IMR-90 (cell line): Measurements from ENCODE around the gene FNBP1. TPM values are rescaled to one million over a fixed set of nuclear protein-coding genes. Genes with fewer than 3 reads are reported as not detected.

Experiments
- ATAC-seq: fragments of 200-7000 bp; cut with Tn5 transposase; 2 replicates; pipeline ENCODE4 v1.9.1; 2020; ENCODE audit warnings: low read depth, mild to moderate bottlenecking, moderate library complexity
- BruUV-seq: library from RNA; stranded (reverse); fragments of 400-500 nt; replicated peaks from 2 replicates; lab custom pipeline; 2021; lab: Mats Ljungman, UMichigan
- CTCF ChIA-PET: fragments of 300-600 bp; formaldehyde crosslinking; extraction: SDS; loops from one replicate; lab custom pipeline; 2021; ENCODE audit warnings: antibody characterized with exemption; lab: Yijun Ruan, JAX
- POLR2A ChIA-PET: fragments of 300-600 bp; sonication (Branson Sonifier 250); formaldehyde crosslinking; loops from one replicate; lab custom pipeline; 2022; ENCODE audit warnings: antibody characterized with exemption; ENCODE audit not compliant: unreplicated experiment; lab: Charles Lee
- DNase-seq: peaks from one replicate; pipeline ENCODE4 v3.0.0; 2013
- H2AFZ ChIP-seq: replicated peaks from 2 replicates; pipeline ENCODE3; 2013; ENCODE audit warnings: low read length, mild to moderate bottlenecking; ENCODE audit not compliant: poor library complexity
- H2AK5ac ChIP-seq: 2 replicates; pipeline ENCODE4 v1.6.1; 2013; ENCODE audit warnings: low read depth, low read length, inconsistent platforms
- H2AK9ac ChIP-seq: replicated peaks from 2 replicates; pipeline ENCODE3; 2013; ENCODE audit warnings: mild to moderate bottlenecking, low read depth, low read length, moderate library complexity; ENCODE audit not compliant: poor library complexity
- H2BK120ac ChIP-seq: 2 replicates; pipeline ENCODE4 v1.6.1; 2013; ENCODE audit warnings: low read depth, low read length, inconsistent platforms
- H2BK15ac ChIP-seq: 3 replicates; pipeline ENCODE4 v1.6.1; 2013; ENCODE audit warnings: low read depth, low read length, inconsistent platforms
- H2BK20ac ChIP-seq: 2 replicates; pipeline ENCODE4 v1.6.1; 2013; ENCODE audit warnings: low read depth, mild to moderate bottlenecking, inconsistent platforms, low read length, moderate library complexity
- H2BK5ac ChIP-seq: 2 replicates; pipeline ENCODE4 v1.6.1; 2013; ENCODE audit warnings: mild to moderate bottlenecking, low read depth, low read length, inconsistent platforms; ENCODE audit not compliant: poor library complexity, severe bottlenecking
- H3K14ac ChIP-seq: replicated peaks from 2 replicates; pipeline ENCODE4 v1.6.1; 2013; ENCODE audit warnings: low read depth, low read length, inconsistent platforms
- H3K18ac ChIP-seq: 2 replicates; pipeline ENCODE4 v1.6.1; 2013; ENCODE audit warnings: low read depth, low read length, control low read depth
- H3K23ac ChIP-seq: 2 replicates; pipeline ENCODE4 v1.6.1; 2013; ENCODE audit warnings: low read depth, low read length, inconsistent platforms
- H3K27ac ChIP-seq: 2 replicates; pipeline ENCODE4 v1.5.1; 2013; ENCODE audit warnings: mild to moderate bottlenecking, control low read depth, low read length; ENCODE audit not compliant: insufficient read depth
- H3K27me3 ChIP-seq: 2 replicates; pipeline ENCODE4 v1.6.1; 2013; ENCODE audit warnings: low read length; ENCODE audit not compliant: control insufficient read depth, insufficient read depth
- H3K36me3 ChIP-seq: 2 replicates; pipeline ENCODE4 v1.6.1; 2013; ENCODE audit warnings: low read length, mixed read lengths; ENCODE audit not compliant: control insufficient read depth, insufficient read depth
- H3K4ac ChIP-seq: 2 replicates; pipeline ENCODE4 v1.6.1; 2013; ENCODE audit warnings: low read depth, low read length, inconsistent platforms
- H3K4me1 ChIP-seq: 2 replicates; pipeline ENCODE4 v1.6.1; 2013; ENCODE audit warnings: low read length, mixed read lengths; ENCODE audit not compliant: control insufficient read depth, insufficient read depth
- H3K4me2 ChIP-seq: 2 replicates; pipeline ENCODE4 v1.6.1; 2013; ENCODE audit warnings: low read depth, mild to moderate bottlenecking, control low read depth, low read length, moderate library complexity
- H3K4me3 ChIP-seq: 2 replicates; pipeline ENCODE4 v1.5.1; 2013; ENCODE audit warnings: low read depth, mild to moderate bottlenecking, control low read depth, low read length, moderate library complexity; ENCODE audit not compliant: insufficient read depth
- H3K56ac ChIP-seq: 2 replicates; pipeline ENCODE4 v1.6.1; 2013; ENCODE audit warnings: low read length, inconsistent platforms; ENCODE audit not compliant: insufficient read depth; ENCODE audit errors: extremely low read depth
- H3K79me1 ChIP-seq, 2 experiments: 2 replicates each; pipeline ENCODE4 v1.6.1; 2013; ENCODE audit warnings: low read length in 2 of 2, inconsistent platforms in 1 of 2, low read depth in 1 of 2
- H3K9ac ChIP-seq: 2 replicates; pipeline ENCODE4 v1.6.1; 2013; ENCODE audit warnings: low read depth, low read length, control low read depth
- H3K9me1 ChIP-seq: 2 replicates; pipeline ENCODE4 v1.6.1; 2013; ENCODE audit warnings: low read length, inconsistent platforms; ENCODE audit not compliant: insufficient read depth
- H3K9me3 ChIP-seq: 2 replicates; pipeline ENCODE4 v1.6.1; 2013; ENCODE audit warnings: low read length; ENCODE audit not compliant: control insufficient read depth, insufficient read depth
- H4K20me1 ChIP-seq: 2 replicates; pipeline ENCODE4 v1.6.1; 2013; ENCODE audit warnings: low read length, inconsistent platforms; ENCODE audit not compliant: insufficient read depth
- H4K5ac ChIP-seq: 2 replicates; pipeline ENCODE4 v1.6.1; 2013; ENCODE audit warnings: mild to moderate bottlenecking, low read depth, low read length, control low read depth
- H4K8ac ChIP-seq, 2 experiments: 2 replicates each; pipeline ENCODE4 v1.6.1; 2013; ENCODE audit warnings: low read depth in 2 of 2, low read length in 2 of 2, control low read depth in 1 of 2, inconsistent platforms in 1 of 2
- H4K91ac ChIP-seq: 2 replicates; pipeline ENCODE4 v1.6.1; 2013; ENCODE audit warnings: low read depth, low read length, inconsistent platforms; ENCODE audit not compliant: insufficient read depth
- BHLHE40 ChIP-seq: fragments of 150-350 bp; IDR thresholded peaks from 2 replicates; pipeline ENCODE4 v1.6.1; 2016; ENCODE audit warnings: mild to moderate bottlenecking, low read depth, low read length
- CEBPB ChIP-seq: IDR thresholded peaks from 2 replicates; pipeline ENCODE4 v1.6.1; 2012; ENCODE audit warnings: low read depth, low read length, improper control_type of control experiment
- CHD1 ChIP-seq: IDR thresholded peaks from 2 replicates; pipeline ENCODE4 v1.6.1; 2012; ENCODE audit warnings: low read depth, low read length, improper control_type of control experiment
- CTCF ChIP-seq: conservative IDR thresholded peaks from 2 replicates; pipeline ENCODE4 v1.5.1; 2012; ENCODE audit warnings: mild to moderate bottlenecking, low read depth, low read length, improper control_type of control experiment
- ELK1 ChIP-seq: fragments of 150-350 bp; IDR thresholded peaks from 2 replicates; pipeline ENCODE4 v1.6.1; 2016; ENCODE audit warnings: low read depth, mild to moderate bottlenecking, low read length, moderate library complexity, borderline replicate concordance
- FOS ChIP-seq: fragments of 150-350 bp; IDR thresholded peaks from 2 replicates; pipeline ENCODE4 v1.6.1; 2016; ENCODE audit warnings: low read depth, low read length
- MAFK ChIP-seq: IDR thresholded peaks from 2 replicates; pipeline ENCODE4 v1.6.1; 2012; ENCODE audit warnings: low read depth, low read length, improper control_type of control experiment
- MAZ ChIP-seq: IDR thresholded peaks from 2 replicates; pipeline ENCODE4 v1.6.1; 2012; ENCODE audit warnings: low read depth, mild to moderate bottlenecking, low read length, improper control_type of control experiment, moderate library complexity, borderline replicate concordance
- MXI1 ChIP-seq: IDR thresholded peaks from 2 replicates; pipeline ENCODE4 v1.6.1; 2012; ENCODE audit warnings: low read depth, mild to moderate bottlenecking, low read length, moderate library complexity, borderline replicate concordance
- NFE2L2 ChIP-seq: fragments of 150-350 bp; IDR thresholded peaks from 2 replicates; pipeline ENCODE4 v1.6.1; 2016; ENCODE audit warnings: low read depth, mild to moderate bottlenecking, low read length
- POLR2A ChIP-seq: IDR thresholded peaks from 2 replicates; pipeline ENCODE4 v1.6.1; 2012; ENCODE audit warnings: mild to moderate bottlenecking, low read depth, low read length
- RAD21 ChIP-seq: IDR thresholded peaks from 2 replicates; pipeline ENCODE4 v1.6.1; 2012; ENCODE audit warnings: low read length, improper control_type of control experiment
- RCOR1 ChIP-seq: IDR thresholded peaks from 2 replicates; pipeline ENCODE4 v1.6.1; 2012; ENCODE audit warnings: mild to moderate bottlenecking, low read length, improper control_type of control experiment; ENCODE audit not compliant: insufficient replicate concordance
- RFX5 ChIP-seq: IDR thresholded peaks from 2 replicates; pipeline ENCODE4 v1.8.0; 2012; ENCODE audit warnings: low read depth, mild to moderate bottlenecking, low read length, moderate library complexity
- SMC3 ChIP-seq: fragments of 150-350 bp; IDR thresholded peaks from 2 replicates; pipeline ENCODE4 v1.6.1; 2016; ENCODE audit warnings: low read depth, mild to moderate bottlenecking, antibody characterized with exemption, low read length, moderate library complexity
- USF2 ChIP-seq: fragments of 150-350 bp; IDR thresholded peaks from 2 replicates; pipeline ENCODE4 v1.6.1; 2017; ENCODE audit warnings: mild to moderate bottlenecking, antibody characterized with exemption, low read length, low read depth
- WGBS, 2 experiments: methylation state at CpG; one replicate each; pipeline versions ENCODE4 v1.1.5 to v1.1.7; 2013; ENCODE audit warnings: missing lambda C conversion rate in 2 of 2; ENCODE audit not compliant: insufficient read length in 1 of 2; ENCODE audit errors: extremely low coverage in 2 of 2; 5-methylcytosine and 5-hydroxymethylcytosine counted together
- dilution Hi-C: fragments of 300-500 bp; cut with HindIII; formaldehyde crosslinking; loops from one replicate; pipeline ENCODE4 v1.14.3; 2018; ENCODE audit warnings: low sequenced_read_pairs; ENCODE audit not compliant: unreplicated experiment
- in situ Hi-C: fragments of 300-500 bp; cut with MboI; formaldehyde crosslinking; loops from 3 replicates; pipeline ENCODE4 v1.14.3; 2019; ENCODE audit warnings: low sequenced_read_pairs, inconsistent platforms, mixed read lengths
- intact Hi-C: fragments of 100-400 bp; cut with micrococcal nuclease; formaldehyde crosslinking; loops from 2 replicates; pipeline ENCODE4 v1.10.0; 2022
- polyA plus RNA-seq, 3 experiments: library from polyadenylated mRNA; depleted of rRNA; stranded (reverse); fragments of >200 nt; gene quantifications; 2 replicates each; pipeline ENCODE4 v1.2.3, GENCODE V29; 2012; ENCODE audit warnings: low replicate concordance in 1 of 3
- total RNA-seq: library from RNA; depleted of rRNA; stranded (reverse); fragments of >200 nt; gene quantifications from 2 replicates; pipeline ENCODE4 v1.2.3, GENCODE V29; 2012

Gene FNBP1
- total and polyA plus RNA-seq, 2 of the 4 experiments (the other 2 are of a cell fraction) = 10.3 to 15.4 TPM

- no peak overlapping the region for H2AK9ac ChIP-seq
- no peaks in the 10 kb centered on the region for H3K27me3 ChIP-seq
- POLR2A ChIA-PET = no interaction called here
- peaks cover 5% of the 10 kb centered on the region for H4K20me1 ChIP-seq
- H2AK5ac ChIP-seq = no peak overlapping the region
- WGBS, 2 experiments = no CpG with 5 or more reads among the region's 2 CpGs
- BruUV-seq = no TSS peak
- no peak overlapping the region for H3K18ac ChIP-seq
- no peak overlapping the region for H2BK5ac ChIP-seq
- H3K9me3 ChIP-seq = no peaks in the 10 kb centered on the region
- no peak overlapping the region for H2BK15ac ChIP-seq
- no peak overlapping the region for H4K91ac ChIP-seq
- no peak overlapping the region for H3K4ac ChIP-seq
- H3K9me1 ChIP-seq = no peaks in the 10 kb centered on the region
- no peak overlapping the region for H2BK20ac ChIP-seq
- no peak overlapping the region for H4K8ac ChIP-seq
- no peak overlapping the region for H3K4me2 ChIP-seq
- DNase-seq (no peak), ATAC-seq (no peak)
- no peak overlapping the region for H3K23ac ChIP-seq
- H4K5ac ChIP-seq = no peak overlapping the region
- in situ Hi-C loops = no loop called here
- dilution Hi-C loops = no loop called here
- H3K9ac ChIP-seq = no peak overlapping the region
- CTCF ChIA-PET = no interaction called here
- H3K4me1 ChIP-seq = no peaks in the 10 kb centered on the region
- H3K27ac ChIP-seq = no peak overlapping the region
- intact Hi-C loops = no loop called here
- H2BK120ac ChIP-seq = no peak overlapping the region
- TF ChIP-seq BHLHE40 = no peak
- no peak for TF ChIP-seq MAFK
- TF ChIP-seq RFX5 = no peak
- no peak for TF ChIP-seq FOS
- TF ChIP-seq MXI1 = no peak
- TF ChIP-seq RAD21 = no peak
- TF ChIP-seq POLR2A = no peak
- no peak for TF ChIP-seq CEBPB
- TF ChIP-seq CTCF = no peak
- TF ChIP-seq NFE2L2 = no peak
- TF ChIP-seq USF2 = no peak
- no peak for TF ChIP-seq ELK1
- TF ChIP-seq MAZ = no peak
- no peak for TF ChIP-seq RCOR1
- TF ChIP-seq CHD1 = no peak
- no peak for TF ChIP-seq SMC3
- H3K79me1 ChIP-seq = peaks cover 14 to 21% of the 10 kb centered on the region in 2 experiments
- H3K4me3 ChIP-seq = no peak overlapping the region
- H3K14ac ChIP-seq = no peak overlapping the region
- H3K36me3 ChIP-seq = peaks cover 11% of the 10 kb centered on the region
- no peak overlapping the region for H3K56ac ChIP-seq
- H2AFZ ChIP-seq = no peak overlapping the region
Measured at GRCh38 chr9:129845373-129845772, 197.6 kb downstream of the FNBP1 start.
